ENCODE results near the gene KAZALD1.

- TF ChIP-seq GATA3 (IDR thresholded peaks at IDR 0.05; ENCODE audit: low read depth, low read length) = no peak
- TF ChIP-seq GATA2 (IDR thresholded peaks at IDR 0.05; ENCODE audit: low read depth, low read length) = no peak
These were observed 8.3 kb downstream of the KAZALD1 start for GRCh38 chr10:101070098-101070497.

Measured in SH-SY5Y (cell line).